Spleen (tissue), 7 donors: ENCODE measurements around the gene FGF14.

Source experiments
- POLR2A ChIP-seq, 3 donors: fragments of 450-650 bp; IDR thresholded peaks; one replicate each; pipeline ENCODE4 v1.5.1; 2017; ENCODE audit warnings: antibody characterized with exemption in 3 of 3, mild to moderate bottlenecking in 1 of 3
- TF ChIP-seq, protein P1 (sequence below), 11 experiments: fragments of 200-600 bp in 7 of 11; fragments of 450-650 bp in 4 of 11; sonication (generic) in 4 of 11; IDR thresholded peaks in 8 of 11; conservative IDR thresholded peaks in 3 of 11; 1 replicate in 7 of 11; 2 replicates in 4 of 11; pipeline versions ENCODE4 v1.4.0 to v1.8.0; 2016 to 2021; ENCODE audit warnings: antibody characterized with exemption in 11 of 11, inconsistent platforms in 4 of 11, mild to moderate bottlenecking in 1 of 11
- donor health status: DM: no; HTN: no; CAD: no; lungs with moderate emphysema.
- donor health status: DM: no; HTN: no; CAD: no.
- donor health status: DM: no; HTN: no; CAD: no.

DNA sequence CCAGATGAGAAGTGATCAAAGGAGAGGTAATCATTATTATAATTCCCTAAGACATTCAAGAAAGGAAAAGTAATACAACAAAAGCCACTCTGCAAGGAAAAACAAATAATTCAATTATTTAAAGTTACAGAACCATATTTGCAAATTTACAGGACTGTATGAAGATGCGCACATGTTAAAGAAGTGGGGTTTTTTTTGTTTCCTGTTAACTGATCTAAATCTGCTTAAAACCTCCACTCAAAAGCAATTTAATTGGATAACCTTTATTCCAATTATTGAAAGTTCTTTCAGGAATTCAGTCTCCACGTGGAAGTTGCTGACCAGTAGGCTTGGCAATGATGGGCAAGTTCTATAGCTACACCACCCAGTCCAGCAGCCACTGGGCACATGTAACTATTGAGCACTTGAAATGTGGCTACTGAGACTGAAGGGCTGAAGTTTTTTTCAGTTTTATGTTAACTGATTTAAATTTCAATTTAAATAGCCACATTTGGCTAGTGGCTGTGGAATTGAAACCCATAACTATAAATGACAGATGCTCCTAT, 232.3 kb downstream of the FGF14 start:
- no peak for TF ChIP-seq POLR2A (IDR thresholded peaks at IDR 0.05)
- TF ChIP-seq, protein P1, sequence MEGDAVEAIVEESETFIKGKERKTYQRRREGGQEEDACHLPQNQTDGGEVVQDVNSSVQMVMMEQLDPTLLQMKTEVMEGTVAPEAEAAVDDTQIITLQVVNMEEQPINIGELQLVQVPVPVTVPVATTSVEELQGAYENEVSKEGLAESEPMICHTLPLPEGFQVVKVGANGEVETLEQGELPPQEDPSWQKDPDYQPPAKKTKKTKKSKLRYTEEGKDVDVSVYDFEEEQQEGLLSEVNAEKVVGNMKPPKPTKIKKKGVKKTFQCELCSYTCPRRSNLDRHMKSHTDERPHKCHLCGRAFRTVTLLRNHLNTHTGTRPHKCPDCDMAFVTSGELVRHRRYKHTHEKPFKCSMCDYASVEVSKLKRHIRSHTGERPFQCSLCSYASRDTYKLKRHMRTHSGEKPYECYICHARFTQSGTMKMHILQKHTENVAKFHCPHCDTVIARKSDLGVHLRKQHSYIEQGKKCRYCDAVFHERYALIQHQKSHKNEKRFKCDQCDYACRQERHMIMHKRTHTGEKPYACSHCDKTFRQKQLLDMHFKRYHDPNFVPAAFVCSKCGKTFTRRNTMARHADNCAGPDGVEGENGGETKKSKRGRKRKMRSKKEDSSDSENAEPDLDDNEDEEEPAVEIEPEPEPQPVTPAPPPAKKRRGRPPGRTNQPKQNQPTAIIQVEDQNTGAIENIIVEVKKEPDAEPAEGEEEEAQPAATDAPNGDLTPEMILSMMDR (IDR thresholded peaks at IDR 0.05 in 8 of 11, conservative IDR thresholded peaks at IDR 0.05 in 3 of 11) = no peak
